Liver (tissue), 9 donors: ENCODE measurements around the gene OR52K1. TPM values are rescaled to one million over a fixed set of nuclear protein-coding genes. Genes with fewer than 3 reads are reported as not detected.

Source experiments
- DNase-seq: peaks from one replicate; pipeline ENCODE4 v3.0.0-alpha.2; 2017; ENCODE audit warnings: low spot score
- H3K27ac ChIP-seq, 2 donors: one replicate each; pipeline ENCODE4 v1.7.0; 2013; ENCODE audit warnings: inconsistent platforms in 2 of 2, low read length in 2 of 2, control low read depth in 1 of 2, low read depth in 1 of 2, mild to moderate bottlenecking in 1 of 2
- H3K27me3 ChIP-seq, 4 donors: one replicate each; pipeline versions ENCODE4 v1.6.1 to v1.7.0; 2013; ENCODE audit warnings: low read length in 3 of 4, inconsistent platforms in 1 of 4, mild to moderate bottlenecking in 1 of 4, moderate library complexity in 1 of 4; ENCODE audit not compliant: control insufficient read depth in 4 of 4, insufficient read depth in 4 of 4
- H3K36me3 ChIP-seq, 4 donors: one replicate each; pipeline versions ENCODE4 v1.6.1 to v1.7.0; 2013; ENCODE audit warnings: low read length in 3 of 4, mild to moderate bottlenecking in 3 of 4, low read depth in 1 of 4, moderate library complexity in 1 of 4; ENCODE audit not compliant: control insufficient read depth in 4 of 4, insufficient read depth in 3 of 4
- H3K4me1 ChIP-seq, 4 donors: one replicate each; pipeline versions ENCODE4 v1.6.1 to v1.7.0; 2013; ENCODE audit warnings: low read length in 3 of 4, mild to moderate bottlenecking in 3 of 4, moderate library complexity in 1 of 4; ENCODE audit not compliant: control insufficient read depth in 4 of 4, insufficient read depth in 4 of 4
- H3K4me3 ChIP-seq, 3 donors: one replicate each; pipeline versions ENCODE4 v1.6.1 to v1.7.0; 2013; ENCODE audit warnings: low read length in 3 of 3, control low read depth in 1 of 3, low read depth in 1 of 3, mild to moderate bottlenecking in 1 of 3
- H3K9ac ChIP-seq, 2 donors: one replicate each; pipeline ENCODE4 v1.7.0; 2013; ENCODE audit warnings: low read length in 2 of 2, mild to moderate bottlenecking in 2 of 2, moderate library complexity in 2 of 2, control low read depth in 1 of 2, low read depth in 1 of 2
- H3K9me3 ChIP-seq, 4 donors: one replicate each; pipeline versions ENCODE4 v1.6.1 to v1.7.0; 2013; ENCODE audit warnings: low read length in 3 of 4; ENCODE audit not compliant: control insufficient read depth in 4 of 4
- EGR1 ChIP-seq, 2 donors: IDR thresholded peaks; 2 replicates each; pipeline ENCODE4 v1.6.1; 2016 to 2018; ENCODE audit warnings: antibody characterized with exemption in 2 of 2, low read depth in 2 of 2
- FOXA1 ChIP-seq: IDR thresholded peaks from 2 replicates; pipeline ENCODE4 v1.6.1; 2016; ENCODE audit warnings: antibody characterized with exemption
- FOXA2 ChIP-seq: IDR thresholded peaks from 2 replicates; pipeline ENCODE4 v1.6.1; 2016; ENCODE audit warnings: antibody characterized with exemption
- HNF4A ChIP-seq, 2 donors: conservative IDR thresholded peaks; 2 replicates each; pipeline ENCODE4 v1.6.1; 2016; ENCODE audit warnings: antibody characterized with exemption in 2 of 2, mild to moderate bottlenecking in 2 of 2
- HNF4G ChIP-seq: IDR thresholded peaks from 2 replicates; pipeline ENCODE4 v1.6.1; 2016; ENCODE audit warnings: antibody characterized with exemption
- JUND ChIP-seq, 2 donors: IDR thresholded peaks; 2 replicates each; pipeline ENCODE4 v1.6.1; 2016; ENCODE audit warnings: antibody characterized with exemption in 2 of 2
- MAX ChIP-seq: IDR thresholded peaks from 2 replicates; pipeline ENCODE4 v1.6.1; 2016; ENCODE audit warnings: antibody characterized with exemption
- NR2F2 ChIP-seq: IDR thresholded peaks from 2 replicates; pipeline ENCODE4 v1.6.1; 2016; ENCODE audit warnings: antibody characterized with exemption
- REST ChIP-seq: IDR thresholded peaks from 2 replicates; pipeline ENCODE4 v1.6.1; 2016; ENCODE audit warnings: antibody characterized with exemption, mild to moderate bottlenecking
- SP1 ChIP-seq: IDR thresholded peaks from 2 replicates; pipeline ENCODE4 v1.6.1; 2018; ENCODE audit warnings: antibody characterized with exemption, mild to moderate bottlenecking
- TAF1 ChIP-seq: conservative IDR thresholded peaks from 2 replicates; pipeline ENCODE4 v1.6.1; 2016; ENCODE audit warnings: antibody characterized with exemption, mild to moderate bottlenecking
- YY1 ChIP-seq: IDR thresholded peaks from 2 replicates; pipeline ENCODE4 v1.6.1; 2016; ENCODE audit warnings: antibody characterized with exemption, mild to moderate bottlenecking
- WGBS: extraction: QIAGEN DNeasy Blood & Tissue Kit; methylation state at CpG from one replicate; pipeline ENCODE4 v1.1.7; 2013; 5-methylcytosine and 5-hydroxymethylcytosine counted together
- polyA plus RNA-seq, 2 donors: library from polyadenylated mRNA; stranded (reverse) in 1 of 2; unstranded in 1 of 2; fragments of 200-250 nt in 1 of 2; fragments of >200 nt in 1 of 2; fragmentation: Nextera tagmentation in 1 of 2; extraction: Ambion mirVana in 1 of 2; gene quantifications; one replicate each; pipeline versions ENCODE4 v1.2.1 to v1.2.3, GENCODE V29; 2013 to 2015
- total RNA-seq, 2 donors: library from RNA; depleted of rRNA; stranded (reverse); fragments of >200 nt; gene quantifications; one replicate each; pipeline ENCODE4 v1.2.3, GENCODE V29; 2014
- TF ChIP-seq, protein P1 (sequence below): IDR thresholded peaks from 2 replicates; pipeline ENCODE4 v1.6.1; 2016; ENCODE audit warnings: antibody characterized with exemption
- TF ChIP-seq, protein P2 (sequence below): fragments of 150-350 bp; IDR thresholded peaks from 2 replicates; pipeline ENCODE4 v1.5.1; 2017; ENCODE audit warnings: improper control_type of control experiment, low read depth, low read length; ENCODE audit not compliant: missing input control
- TF ChIP-seq, protein P3 (sequence below): IDR thresholded peaks from 2 replicates; pipeline ENCODE4 v1.6.1; 2016; ENCODE audit warnings: antibody characterized with exemption
- donor health status: healthy.
- donor health status: healthy.
- donor health status: healthy.
- donor health status: healthy.
- donor health status: healthy.

OR52K1 gene
- total and polyA plus RNA-seq, 4 donors: under 0.01 TPM; not detected in 3

GRCh38 chr11:4465407-4465806 is 17.0 kb upstream of the OR52K1 start:
- no peaks in the 10 kb centered on the region for H3K27me3 ChIP-seq
- TF ChIP-seq, protein P1, sequence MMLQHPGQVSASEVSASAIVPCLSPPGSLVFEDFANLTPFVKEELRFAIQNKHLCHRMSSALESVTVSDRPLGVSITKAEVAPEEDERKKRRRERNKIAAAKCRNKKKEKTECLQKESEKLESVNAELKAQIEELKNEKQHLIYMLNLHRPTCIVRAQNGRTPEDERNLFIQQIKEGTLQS: no peak
- no peak for TF ChIP-seq FOXA2
- TF ChIP-seq, protein P2, sequence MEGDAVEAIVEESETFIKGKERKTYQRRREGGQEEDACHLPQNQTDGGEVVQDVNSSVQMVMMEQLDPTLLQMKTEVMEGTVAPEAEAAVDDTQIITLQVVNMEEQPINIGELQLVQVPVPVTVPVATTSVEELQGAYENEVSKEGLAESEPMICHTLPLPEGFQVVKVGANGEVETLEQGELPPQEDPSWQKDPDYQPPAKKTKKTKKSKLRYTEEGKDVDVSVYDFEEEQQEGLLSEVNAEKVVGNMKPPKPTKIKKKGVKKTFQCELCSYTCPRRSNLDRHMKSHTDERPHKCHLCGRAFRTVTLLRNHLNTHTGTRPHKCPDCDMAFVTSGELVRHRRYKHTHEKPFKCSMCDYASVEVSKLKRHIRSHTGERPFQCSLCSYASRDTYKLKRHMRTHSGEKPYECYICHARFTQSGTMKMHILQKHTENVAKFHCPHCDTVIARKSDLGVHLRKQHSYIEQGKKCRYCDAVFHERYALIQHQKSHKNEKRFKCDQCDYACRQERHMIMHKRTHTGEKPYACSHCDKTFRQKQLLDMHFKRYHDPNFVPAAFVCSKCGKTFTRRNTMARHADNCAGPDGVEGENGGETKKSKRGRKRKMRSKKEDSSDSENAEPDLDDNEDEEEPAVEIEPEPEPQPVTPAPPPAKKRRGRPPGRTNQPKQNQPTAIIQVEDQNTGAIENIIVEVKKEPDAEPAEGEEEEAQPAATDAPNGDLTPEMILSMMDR: no peak
- TF ChIP-seq SP1: no peak
- TF ChIP-seq MAX: no peak
- no peak for TF ChIP-seq YY1
- TF ChIP-seq HNF4G: no peak
- H3K9me3 ChIP-seq: peaks cover 0 to 9% (median 5%) of the 10 kb centered on the region in 4 donors
- 84% methylated on average over 1 of the region's 1 CpG for whole genome bisulfite sequencing
- no peak for DNase-seq
- H3K27ac ChIP-seq: no peak overlapping the region
- peaks cover 0 to under 1% (median 0%) of the 10 kb centered on the region in 4 donors for H3K4me1 ChIP-seq
- H3K4me3 ChIP-seq: no peak overlapping the region
- H3K36me3 ChIP-seq: no peaks in the 10 kb centered on the region
- H3K9ac ChIP-seq: no peak overlapping the region

DNA sequence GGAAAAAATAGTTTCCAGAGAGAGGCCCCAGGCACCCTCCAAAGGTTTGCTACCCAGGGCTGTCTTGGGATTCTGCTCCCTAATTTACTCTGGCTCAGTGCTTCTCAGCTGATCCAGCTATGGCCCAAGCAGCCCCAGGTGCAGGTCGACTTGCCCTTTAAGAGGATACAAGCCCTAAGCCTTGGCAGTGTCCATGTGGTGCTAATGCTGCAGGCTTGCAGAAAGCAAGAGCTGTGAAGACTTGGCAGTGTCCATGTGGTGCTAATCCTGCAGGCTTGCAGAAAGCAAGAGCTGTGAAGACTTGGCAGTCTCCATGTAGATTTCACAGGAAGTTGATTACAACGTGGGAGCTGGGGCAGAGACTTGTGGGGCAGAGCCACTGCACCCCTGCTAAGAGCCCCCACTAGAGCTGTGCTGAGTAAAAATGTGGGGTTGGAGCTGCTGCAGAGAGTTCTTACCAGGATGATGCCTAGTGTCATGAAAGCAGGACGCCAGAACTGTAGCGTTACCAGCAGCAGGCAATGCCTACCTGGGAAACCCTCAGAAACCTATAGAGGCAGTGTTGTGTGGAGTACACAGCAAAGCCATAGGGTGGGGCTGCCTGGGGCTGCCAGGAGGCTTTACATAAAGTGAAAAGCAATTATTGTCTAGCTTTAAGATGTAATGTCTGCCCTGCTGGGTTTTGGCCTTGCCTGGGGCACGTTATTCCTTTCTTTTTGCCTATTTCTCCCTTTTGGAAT is 16.1 kb upstream of the OR52K1 start:
- 46% methylated on average over 5 of the region's 5 CpGs for WGBS
- H3K9me3 ChIP-seq: peaks cover 0 to 9% (median 5%) of the 10 kb centered on the region in 4 donors
- no peak for DNase-seq
- H3K27me3 ChIP-seq: no peaks in the 10 kb centered on the region
- no peak overlapping the region for H3K4me3 ChIP-seq
- H3K9ac ChIP-seq: no peak overlapping the region
- H3K4me1 ChIP-seq: no peaks in the 10 kb centered on the region
- H3K27ac ChIP-seq: no peak overlapping the region
- TF ChIP-seq MAX: no peak
- no peaks in the 10 kb centered on the region for H3K36me3 ChIP-seq

GRCh38 chr11:4466871-4467442 is 15.5 kb upstream of the OR52K1 start:
- no peaks in the 10 kb centered on the region for H3K4me1 ChIP-seq
- H3K27me3 ChIP-seq: no peaks in the 10 kb centered on the region
- no peak overlapping the region for H3K4me3 ChIP-seq
- H3K36me3 ChIP-seq: no peaks in the 10 kb centered on the region
- H3K27ac ChIP-seq: no peak overlapping the region
- peaks cover 0 to 9% (median 5%) of the 10 kb centered on the region in 4 donors for H3K9me3 ChIP-seq
- no peak for DNase-seq
- no peak overlapping the region for H3K9ac ChIP-seq
- TF ChIP-seq, protein P2: no peak
- no peak for TF ChIP-seq MAX
- TF ChIP-seq SP1: no peak
- TF ChIP-seq TAF1: no peak
- TF ChIP-seq, protein P3, sequence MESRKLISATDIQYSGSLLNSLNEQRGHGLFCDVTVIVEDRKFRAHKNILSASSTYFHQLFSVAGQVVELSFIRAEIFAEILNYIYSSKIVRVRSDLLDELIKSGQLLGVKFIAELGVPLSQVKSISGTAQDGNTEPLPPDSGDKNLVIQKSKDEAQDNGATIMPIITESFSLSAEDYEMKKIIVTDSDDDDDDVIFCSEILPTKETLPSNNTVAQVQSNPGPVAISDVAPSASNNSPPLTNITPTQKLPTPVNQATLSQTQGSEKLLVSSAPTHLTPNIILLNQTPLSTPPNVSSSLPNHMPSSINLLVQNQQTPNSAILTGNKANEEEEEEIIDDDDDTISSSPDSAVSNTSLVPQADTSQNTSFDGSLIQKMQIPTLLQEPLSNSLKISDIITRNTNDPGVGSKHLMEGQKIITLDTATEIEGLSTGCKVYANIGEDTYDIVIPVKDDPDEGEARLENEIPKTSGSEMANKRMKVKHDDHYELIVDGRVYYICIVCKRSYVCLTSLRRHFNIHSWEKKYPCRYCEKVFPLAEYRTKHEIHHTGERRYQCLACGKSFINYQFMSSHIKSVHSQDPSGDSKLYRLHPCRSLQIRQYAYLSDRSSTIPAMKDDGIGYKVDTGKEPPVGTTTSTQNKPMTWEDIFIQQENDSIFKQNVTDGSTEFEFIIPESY: no peak
- no peak for TF ChIP-seq REST
- TF ChIP-seq JUND (IDR thresholded peaks at IDR 0.05): no peak
- TF ChIP-seq YY1: no peak
- no peak for TF ChIP-seq FOXA1
- no peak for TF ChIP-seq NR2F2
- TF ChIP-seq EGR1 (IDR thresholded peaks at IDR 0.05; ENCODE audit: low read depth in 2 of 2): no peak
- TF ChIP-seq HNF4A (conservative IDR thresholded peaks at IDR 0.05): no peak
